NCI-H460 (cell line): ENCODE data around the gene MAOA. TPM values are rescaled to one million over a fixed set of nuclear protein-coding genes. Genes with fewer than 3 reads are reported as not detected.
"Not testable (repeated sequence)": the region's sequence is repeated elsewhere in the genome, so short reads cannot be mapped to it uniquely, and the experiment has no call there.

ENCODE experiments used
- DNase-seq: peaks from one replicate; pipeline ENCODE4 v3.0.0-alpha.2; 2016; ENCODE audit warnings: low read depth; ENCODE audit errors: extremely low read depth
- polyA plus RNA-seq: library from polyadenylated mRNA; depleted of rRNA; stranded (reverse); fragments of >200 nt; gene quantifications from 2 replicates; pipeline ENCODE4 v1.2.3, GENCODE V29; 2014; cell fraction: nucleus; rRNA removed
- total RNA-seq: library from RNA; depleted of rRNA; stranded (reverse); fragments of >200 nt; shearing (Covaris generic); gene quantifications from 2 replicates; pipeline ENCODE4 v1.2.3, GENCODE V29; 2014; rRNA removed

Gene MAOA
- 17.6 and 18.2 TPM in 2 replicates for total RNA-seq
- polyA plus RNA-seq = 5.4 and 9.0 TPM in 2 replicates

- peak; percentile 16 for DNase-seq
These were observed at the start of gene MAOA for GRCh38 chrX:43656005-43656494. MAOA (plus strand) TSS chrX:43656299; CDS start chrX:43656342, 43 bp downstream.

- no peak for DNase-seq
These were observed 43.7 kb upstream of the MAOA start for GRCh38 chrX:43612400-43612799.

GRCh38 chrX:43615660-43616059, 40.4 kb upstream of the MAOA start:
- DNase-seq = no peak

GRCh38 chrX:43618366-43619205, 37.5 kb upstream of the MAOA start:
- no peak for DNase-seq

GRCh38 chrX:43619861-43620260, 36.2 kb upstream of the MAOA start:
- not testable (repeated sequence) for DNase-seq

- no peak for DNase-seq
These were observed 29.0 kb upstream of the MAOA start for GRCh38 chrX:43627147-43627546.

GRCh38 chrX:43627669-43628068, 28.4 kb upstream of the MAOA start:
- DNase-seq = no peak

GRCh38 chrX:43629229-43629628, 26.9 kb upstream of the MAOA start:
- no peak for DNase-seq

GRCh38 chrX:43631841-43632240, 24.3 kb upstream of the MAOA start:
- DNase-seq = no peak

- no peak for DNase-seq
These were observed 23.0 kb upstream of the MAOA start for GRCh38 chrX:43633081-43633480.

GRCh38 chrX:43633757-43634156, 22.3 kb upstream of the MAOA start:
- DNase-seq = no peak

- DNase-seq = no peak
These were observed 15.6 kb upstream of the MAOA start for GRCh38 chrX:43640482-43640881.

GRCh38 chrX:43641691-43642090, 14.4 kb upstream of the MAOA start:
- DNase-seq = no peak

GRCh38 chrX:43643201-43643600, 12.9 kb upstream of the MAOA start:
- DNase-seq = no peak

- DNase-seq = no peak
These were observed 12.4 kb upstream of the MAOA start for GRCh38 chrX:43643662-43644061.

GRCh38 chrX:43644124-43644701, 11.9 kb upstream of the MAOA start:
- peak; percentile 48 for DNase-seq

- DNase-seq = no peak
These were observed 9.3 kb upstream of the MAOA start for GRCh38 chrX:43646800-43647199.

GRCh38 chrX:43654431-43655150, 1.5 kb upstream of the MAOA start:
- peak; percentile 92 for DNase-seq

GRCh38 chrX:43655151-43656004, 721 bp upstream of the MAOA start:
- DNase-seq = peak; percentile 22

GRCh38 chrX:43657671-43658070, 1.6 kb downstream of the MAOA start:
- DNase-seq = no peak
